ENCODE data around the gene FBRSL1. TPM values are rescaled to one million over a fixed set of nuclear protein-coding genes. Genes with fewer than 3 reads are reported as not detected.

Gene FBRSL1
- total and polyA plus RNA-seq, 7 donors: 3.9 to 37.0 (median 10.3) TPM

DNA sequence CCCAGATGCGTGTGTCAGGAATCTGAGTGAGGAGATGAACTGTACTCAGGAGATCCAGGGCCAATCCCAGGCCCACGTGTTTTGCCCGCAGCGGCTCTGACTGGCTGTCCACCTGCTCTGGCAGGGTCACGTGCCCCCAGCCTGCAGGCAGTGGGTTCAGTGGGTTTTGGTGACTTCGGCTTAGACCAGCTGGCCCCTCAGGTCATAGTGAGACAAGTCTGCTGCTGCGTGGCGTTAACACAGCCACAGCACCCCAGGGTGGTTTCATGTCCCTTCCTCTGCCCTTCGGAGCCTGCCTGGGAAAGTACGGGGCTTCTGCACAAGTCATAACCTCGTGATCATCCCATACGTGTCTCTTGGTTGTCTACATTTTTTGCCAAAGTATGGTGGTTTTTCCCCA is 2.6 kb downstream of the FBRSL1 start:
- Histone ChIP-seq H3K9me3 (no peaks in the 10 kb centered on the region), H3K27ac (no peak overlapping the region), H3K36me3 (no peaks in the 10 kb centered on the region), H3K27me3 (no peaks in the 10 kb centered on the region), H3K4me3 (peak overlapping the region in 1 of 4 donors; percentile 1), H3K4me1 (peaks cover 0 to 76% (median 73%) of the 10 kb centered on the region in 4 donors)
- no peak for DNase-seq
- 82 to 83% methylated on average over 12 of the region's 12 CpGs for WGBS, 2 donors
- intact Hi-C loops (cut with DNase I): loop anchor here (10.0 kb wide), 1 partner anchor 348 kb away; the partner anchor contains the start of genes DDX51 and NOC4L
- TF ChIP-seq EP300 (IDR thresholded peaks at IDR 0.05): no peak
- no peak for TF ChIP-seq POLR2AphosphoS5 (IDR thresholded peaks at IDR 0.05)

DNA sequence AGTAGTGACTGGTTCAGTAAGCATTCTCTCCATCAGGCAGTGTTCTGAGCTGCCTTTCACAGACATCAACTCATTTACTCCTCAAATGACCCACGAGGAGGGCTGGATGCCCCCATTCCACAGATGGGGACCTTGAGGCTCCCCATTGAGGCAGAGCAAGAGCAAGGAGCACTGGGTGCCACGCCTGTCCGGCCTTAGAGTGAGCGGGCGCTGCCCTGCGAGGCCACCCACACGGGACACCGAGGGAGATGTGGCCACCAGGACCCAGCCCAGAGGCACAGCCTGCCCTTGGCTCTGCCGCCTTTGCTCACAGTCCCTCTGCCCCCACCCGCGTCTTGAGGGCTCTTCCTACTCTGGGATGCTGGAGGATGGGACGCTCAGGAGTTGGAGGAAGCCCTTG is 3.0 kb downstream of the FBRSL1 start:
- 58 to 84% methylated on average over 12 of the region's 12 CpGs for WGBS, 2 donors
- Histone ChIP-seq H3K27ac (no peak overlapping the region), H3K4me1 (peaks cover 0 to 79% (median 77%) of the 10 kb centered on the region in 4 donors), H3K9me3 (no peaks in the 10 kb centered on the region), H3K36me3 (no peaks in the 10 kb centered on the region), H3K4me3 (peak overlapping the region in 1 of 4 donors; percentile 1), H3K27me3 (no peaks in the 10 kb centered on the region)
- no peak for DNase-seq
- intact Hi-C loops (cut with DNase I): loop anchor here (10.0 kb wide), 1 partner anchor 348 kb away; the partner anchor contains the start of genes DDX51 and NOC4L
- no peak for TF ChIP-seq POLR2A (IDR thresholded peaks at IDR 0.05)
- TF ChIP-seq, protein P1, sequence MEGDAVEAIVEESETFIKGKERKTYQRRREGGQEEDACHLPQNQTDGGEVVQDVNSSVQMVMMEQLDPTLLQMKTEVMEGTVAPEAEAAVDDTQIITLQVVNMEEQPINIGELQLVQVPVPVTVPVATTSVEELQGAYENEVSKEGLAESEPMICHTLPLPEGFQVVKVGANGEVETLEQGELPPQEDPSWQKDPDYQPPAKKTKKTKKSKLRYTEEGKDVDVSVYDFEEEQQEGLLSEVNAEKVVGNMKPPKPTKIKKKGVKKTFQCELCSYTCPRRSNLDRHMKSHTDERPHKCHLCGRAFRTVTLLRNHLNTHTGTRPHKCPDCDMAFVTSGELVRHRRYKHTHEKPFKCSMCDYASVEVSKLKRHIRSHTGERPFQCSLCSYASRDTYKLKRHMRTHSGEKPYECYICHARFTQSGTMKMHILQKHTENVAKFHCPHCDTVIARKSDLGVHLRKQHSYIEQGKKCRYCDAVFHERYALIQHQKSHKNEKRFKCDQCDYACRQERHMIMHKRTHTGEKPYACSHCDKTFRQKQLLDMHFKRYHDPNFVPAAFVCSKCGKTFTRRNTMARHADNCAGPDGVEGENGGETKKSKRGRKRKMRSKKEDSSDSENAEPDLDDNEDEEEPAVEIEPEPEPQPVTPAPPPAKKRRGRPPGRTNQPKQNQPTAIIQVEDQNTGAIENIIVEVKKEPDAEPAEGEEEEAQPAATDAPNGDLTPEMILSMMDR (IDR thresholded peaks at IDR 0.05): no peak
- TF ChIP-seq POLR2AphosphoS5 (IDR thresholded peaks at IDR 0.05): no peak
- TF ChIP-seq EP300 (IDR thresholded peaks at IDR 0.05): no peak

DNA sequence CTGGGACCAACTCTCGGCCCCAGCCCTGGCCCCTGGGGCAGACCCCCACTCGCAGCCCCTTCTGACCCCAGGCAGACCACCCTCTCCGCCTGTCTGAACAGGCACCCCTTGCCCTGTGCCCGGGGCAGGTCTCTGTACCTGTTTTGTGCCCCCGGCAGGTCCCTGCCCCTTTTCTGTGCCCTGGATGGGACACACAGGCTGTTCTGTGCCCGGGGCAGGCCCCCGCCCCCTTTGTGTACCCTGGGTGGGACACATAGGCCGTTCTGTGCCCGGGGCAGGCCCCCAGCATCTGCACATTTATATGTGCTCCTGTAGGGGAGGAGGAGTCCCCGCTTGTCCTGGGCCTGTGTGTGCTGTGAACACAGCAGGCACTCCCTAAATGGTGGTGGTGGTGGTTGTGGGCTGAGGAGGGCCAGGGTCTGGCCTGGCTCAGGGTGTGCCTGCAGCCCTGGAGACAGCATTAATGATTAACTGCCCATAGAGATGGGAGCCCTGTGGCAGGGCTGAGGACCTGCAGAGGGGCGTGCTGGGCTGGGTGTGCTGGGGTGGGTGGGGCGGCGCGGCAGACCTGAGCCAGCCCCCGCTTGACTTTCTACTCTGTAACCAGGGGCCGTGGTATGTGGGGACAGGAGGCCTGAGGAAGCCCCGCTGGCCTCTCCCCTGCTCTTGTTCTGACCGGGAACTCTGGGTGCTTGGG is 3.7 kb downstream of the FBRSL1 start:
- Histone ChIP-seq H3K4me3 (no peak overlapping the region), H3K9me3 (no peaks in the 10 kb centered on the region), H3K27me3 (no peaks in the 10 kb centered on the region), H3K4me1 (peaks cover 0 to 86% (median 84%) of the 10 kb centered on the region in 4 donors), H3K27ac (no peak overlapping the region), H3K36me3 (no peaks in the 10 kb centered on the region)
- no peak for DNase-seq
- no peak for TF ChIP-seq POLR2AphosphoS5 (IDR thresholded peaks at IDR 0.05)
- 32 to 70% methylated on average over 18 of the region's 18 CpGs for WGBS, 2 donors
- intact Hi-C loops (cut with DNase I): loop anchor here (10.0 kb wide), 1 partner anchor 349 kb away; the partner anchor contains the start of genes DDX51 and NOC4L

DNA sequence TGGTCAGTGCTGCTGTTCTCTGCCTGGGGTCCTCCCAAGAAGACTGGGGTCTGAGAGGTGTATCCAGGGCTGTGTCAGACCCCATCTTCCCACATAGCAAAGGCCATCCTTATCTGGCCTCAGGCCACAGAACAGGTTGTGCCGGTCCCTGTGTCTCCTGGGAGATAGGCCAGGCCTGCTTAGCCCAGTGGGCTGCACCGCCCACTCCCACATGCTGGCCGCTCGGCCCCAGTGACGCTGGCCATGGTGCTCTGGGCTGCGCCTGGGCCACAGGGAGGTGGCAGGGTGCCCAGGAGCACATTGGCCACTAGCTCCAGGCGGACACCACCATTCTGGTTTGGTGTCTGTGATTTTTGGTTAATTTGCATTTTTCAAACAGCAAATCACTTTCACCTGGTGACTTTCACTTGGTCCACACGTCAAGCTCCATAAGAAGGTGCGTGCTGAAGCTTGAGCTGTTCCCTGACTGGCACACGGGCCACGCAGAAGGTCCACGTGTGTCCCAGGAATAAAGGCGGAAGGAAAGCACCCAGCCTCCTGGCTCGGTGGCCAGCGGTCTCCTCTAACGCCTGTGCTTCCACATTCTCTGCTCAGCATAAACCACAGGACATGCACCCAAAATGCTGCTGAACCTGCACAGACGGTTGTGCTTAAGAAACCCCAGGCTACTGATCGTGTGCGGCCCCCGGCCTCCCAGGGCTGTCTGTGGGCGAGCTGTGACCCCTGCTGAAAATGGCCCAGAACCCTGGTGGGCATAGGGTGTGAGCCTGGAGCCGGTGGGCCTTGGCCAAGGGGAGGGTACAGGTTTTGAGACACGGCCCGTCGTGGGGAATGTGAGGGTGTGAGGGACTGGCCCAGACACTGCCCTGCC is 4.6 kb downstream of the FBRSL1 start:
- no peaks in the 10 kb centered on the region for H3K36me3 ChIP-seq
- H3K4me1 ChIP-seq: peaks cover 0 to 88% (median 86%) of the 10 kb centered on the region in 4 donors
- intact Hi-C loops (cut with DNase I): loop anchor here (10.0 kb wide), 1 partner anchor 350 kb away; the partner anchor contains the start of genes DDX51 and NOC4L
- no peak for DNase-seq
- H3K4me3 ChIP-seq: no peak overlapping the region
- WGBS, 2 donors: 80 to 81% methylated on average over 25 of the region's 25 CpGs
- no peaks in the 10 kb centered on the region for H3K27me3 ChIP-seq
- H3K9me3 ChIP-seq: no peaks in the 10 kb centered on the region
- TF ChIP-seq POLR2AphosphoS5 (IDR thresholded peaks at IDR 0.05) (no peak), POLR2A (IDR thresholded peaks at IDR 0.05) (no peak), EP300 (IDR thresholded peaks at IDR 0.05) (no peak)
- TF ChIP-seq, protein P1 (IDR thresholded peaks at IDR 0.05): no peak
- no peak overlapping the region for H3K27ac ChIP-seq

DNA sequence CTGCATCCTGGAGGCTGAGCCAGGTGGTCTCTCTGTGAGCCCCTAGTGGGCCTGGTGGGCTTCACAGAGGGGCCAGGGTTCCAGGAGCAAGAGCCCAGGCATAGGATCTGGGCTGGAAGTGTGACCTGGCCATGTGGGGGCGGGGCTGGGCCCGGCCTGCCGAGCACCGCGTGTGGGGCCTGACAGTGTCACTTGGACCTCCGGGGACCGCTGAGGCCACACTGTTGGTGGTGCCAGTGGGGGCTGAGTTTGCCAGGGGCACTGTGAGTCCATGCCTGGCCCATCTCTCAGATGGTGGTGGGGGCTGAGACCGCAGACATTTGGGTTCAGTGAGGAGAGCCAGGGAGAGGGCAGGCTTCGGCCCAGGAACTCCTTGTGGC is 5.2 kb downstream of the FBRSL1 start:
- Histone ChIP-seq H3K4me3 (no peak overlapping the region), H3K9me3 (no peaks in the 10 kb centered on the region), H3K27me3 (no peaks in the 10 kb centered on the region), H3K27ac (no peak overlapping the region), H3K4me1 (peaks cover 0 to 94% (median 92%) of the 10 kb centered on the region in 4 donors), H3K36me3 (no peaks in the 10 kb centered on the region)
- 82 to 84% methylated on average over 9 of the region's 9 CpGs for WGBS, 2 donors
- TF ChIP-seq POLR2A (IDR thresholded peaks at IDR 0.05): no peak
- TF ChIP-seq, protein P1 (IDR thresholded peaks at IDR 0.05): no peak
- TF ChIP-seq POLR2AphosphoS5 (IDR thresholded peaks at IDR 0.05): no peak
- no peak for TF ChIP-seq EP300 (IDR thresholded peaks at IDR 0.05)
- DNase-seq: no peak
- intact Hi-C loops (cut with DNase I): loop anchor here (10.0 kb wide), 1 partner anchor 350 kb away; the partner anchor contains the start of genes DDX51 and NOC4L

Data from sigmoid colon (tissue), 7 donors.